A549 (cell line): Measurements from ENCODE around the gene CDC5L. TPM values are rescaled to one million over a fixed set of nuclear protein-coding genes. Genes with fewer than 3 reads are reported as not detected.
A peak's percentile ranks its signal among the peaks of the same experiment; 100 is the strongest.

Experiments
- ATAC-seq, 2 experiments: fragments of 200-7000 bp in 1 of 2; fragments of >200 bp in 1 of 2; cut with Nextera tagmentation in 1 of 2; cut with Tn5 transposase in 1 of 2; 3 replicates each; pipeline versions ENCODE4 v1.8.0 to v1.9.1; 2018 to 2020; ENCODE audit warnings: mild to moderate bottlenecking in 1 of 2, moderate library complexity in 1 of 2
- CTCF ChIA-PET: fragments of 300-600 bp; sonication (Branson Sonifier 250); formaldehyde crosslinking; extraction: SDS; loops from one replicate; lab custom pipeline; 2021; ENCODE audit warnings: antibody characterized with exemption, inconsistent platforms; lab: Yijun Ruan, JAX
- POLR2A ChIA-PET: fragments of 350-600 bp; formaldehyde crosslinking; extraction: SDS; loops from one replicate; lab custom pipeline; 2021; ENCODE audit warnings: antibody characterized with exemption, inconsistent platforms; lab: Yijun Ruan, JAX
- DNase-seq, 2 experiments: peaks; one replicate each; pipeline versions ENCODE4 v3.0.0 to v3.0.0-alpha.2; 2011 to 2016; ENCODE audit warnings: low read depth in 1 of 2, low spot score in 1 of 2
- FAIRE-seq: peaks from 2 replicates; lab custom pipeline; 2011; peaks lifted over from hg19 to GRCh38; lab: Jason Lieb, UNC
- H3K27ac ChIP-seq, 2 experiments: fragments of >200 bp; sonication (Bioruptor Twin); formaldehyde crosslinking; 3 replicates each; pipeline ENCODE4 v1.5.1; 2016 to 2017
- H3K4me1 ChIP-seq: fragments of >200 bp; sonication (Bioruptor Twin); formaldehyde crosslinking; 3 replicates; pipeline ENCODE4 v1.6.1; 2016
- H3K4me2 ChIP-seq: fragments of >200 bp; sonication (Bioruptor Twin); formaldehyde crosslinking; 3 replicates; pipeline ENCODE4 v1.6.1; 2016
- H3K4me3 ChIP-seq: fragments of >200 bp; sonication (Bioruptor Twin); formaldehyde crosslinking; 3 replicates; pipeline ENCODE4 v1.5.1; 2016
- H3K9me3 ChIP-seq: fragments of >200 bp; sonication (Bioruptor Twin); formaldehyde crosslinking; 3 replicates; pipeline ENCODE4 v1.6.1; 2016
- BCL3 ChIP-seq: fragments of >200 bp; sonication (Bioruptor Twin); formaldehyde crosslinking; IDR thresholded peaks from 3 replicates; pipeline ENCODE4 v1.6.1; 2016
- CBX2 ChIP-seq: fragments of 200-600 bp; sonication (generic); IDR thresholded peaks from 2 replicates; pipeline ENCODE4 v1.6.1; 2016; ENCODE audit warnings: low read depth, mild to moderate bottlenecking, borderline replicate concordance
- CEBPB ChIP-seq, 2 experiments: fragments of >200 bp in 1 of 2; sonication (Bioruptor Twin) in 1 of 2; formaldehyde crosslinking in 1 of 2; IDR thresholded peaks; 2 replicates each; pipeline ENCODE4 v1.6.1; 2012 to 2016
- CHD2 ChIP-seq: fragments of 150-350 bp; IDR thresholded peaks from 2 replicates; pipeline ENCODE4 v1.6.1; 2014; ENCODE audit warnings: low read length; ENCODE audit not compliant: partially characterized antibody
- CTCF ChIP-seq: fragments of >200 bp; sonication (Bioruptor Twin); formaldehyde crosslinking; IDR thresholded peaks from 3 replicates; pipeline ENCODE4 v1.5.1; 2016
- E2F6 ChIP-seq: IDR thresholded peaks from 2 replicates; pipeline ENCODE4 v1.6.1; 2012; ENCODE audit warnings: low read depth, borderline replicate concordance
- FOSB ChIP-seq: fragments of 250-450 bp; sonication (Bioruptor Pico); IDR thresholded peaks from 2 replicates; pipeline ENCODE4 v1.5.0; 2020; ENCODE audit warnings: mild to moderate bottlenecking, moderate library complexity
- FOSL2 ChIP-seq, 2 experiments: fragments of 450-650 bp in 1 of 2; fragments of >200 bp in 1 of 2; sonication (Bioruptor Twin) in 1 of 2; formaldehyde crosslinking; IDR thresholded peaks; 2 replicates each; pipeline versions ENCODE4 v1.5.0 to v1.6.1; 2016 to 2020; ENCODE audit warnings: mild to moderate bottlenecking in 1 of 2, moderate library complexity in 1 of 2
- GATA3 ChIP-seq: IDR thresholded peaks from 2 replicates; pipeline ENCODE4 v1.6.1; 2012; ENCODE audit warnings: borderline replicate concordance
- HEYL ChIP-seq: fragments of 250-450 bp; sonication (Bioruptor Pico); IDR thresholded peaks from 2 replicates; pipeline ENCODE4 v1.8.0; 2021; ENCODE audit warnings: mild to moderate bottlenecking, moderate library complexity
- HOXB13 ChIP-seq: fragments of 250-450 bp; sonication (Bioruptor Pico); IDR thresholded peaks from 2 replicates; pipeline ENCODE4 v1.5.0; 2020; ENCODE audit warnings: low read depth, mild to moderate bottlenecking, moderate library complexity
- HOXB5 ChIP-seq: fragments of 250-450 bp; sonication (Bioruptor Pico); IDR thresholded peaks from 2 replicates; pipeline ENCODE4 v1.5.0; 2020; ENCODE audit warnings: mild to moderate bottlenecking, moderate library complexity
- MAFK ChIP-seq: fragments of 450-650 bp; IDR thresholded peaks from 2 replicates; pipeline ENCODE4 v1.6.1; 2014; ENCODE audit not compliant: partially characterized antibody
- MAZ ChIP-seq: fragments of 150-350 bp; IDR thresholded peaks from 2 replicates; pipeline ENCODE4 v1.6.1; 2014; ENCODE audit warnings: antibody characterized with exemption, low read depth, low read length, borderline replicate concordance
- NR3C1 ChIP-seq: fragments of >200 bp; sonication (Bioruptor Twin); formaldehyde crosslinking; IDR thresholded peaks from 3 replicates; pipeline ENCODE4 v1.6.1; 2017
- POLR2A ChIP-seq: IDR thresholded peaks from 2 replicates; pipeline ENCODE4 v1.6.1; 2012; ENCODE audit warnings: mild to moderate bottlenecking, low read length
- RAD21 ChIP-seq, 2 experiments: fragments of >200 bp in 1 of 2; sonication (Bioruptor Twin) in 1 of 2; formaldehyde crosslinking in 1 of 2; IDR thresholded peaks in 1 of 2; conservative IDR thresholded peaks in 1 of 2; 2 replicates in 1 of 2; 3 replicates in 1 of 2; pipeline ENCODE4 v1.6.1; 2012 to 2018; ENCODE audit warnings: inconsistent platforms in 1 of 2
- REST ChIP-seq: fragments of 200-600 bp; sonication (generic); IDR thresholded peaks from 2 replicates; pipeline ENCODE4 v1.6.1; 2016; ENCODE audit warnings: antibody characterized with exemption, mild to moderate bottlenecking, moderate library complexity
- RFX5 ChIP-seq: fragments of 450-650 bp; IDR thresholded peaks from 2 replicates; pipeline ENCODE4 v1.7.1; 2014; ENCODE audit warnings: antibody characterized with exemption, mild to moderate bottlenecking, moderate library complexity
- SMC3 ChIP-seq: fragments of >200 bp; sonication (Bioruptor Twin); formaldehyde crosslinking; IDR thresholded peaks from 3 replicates; pipeline ENCODE4 v1.6.1; 2018; ENCODE audit warnings: inconsistent platforms
- WGBS: methylation state at CpG from one replicate; pipeline ENCODE4 v1.1.6; 2017; ENCODE audit errors: missing lambda C conversion rate; 5-methylcytosine and 5-hydroxymethylcytosine counted together
- polyA plus RNA-seq, 4 experiments: library from polyadenylated mRNA; depleted of rRNA in 3 of 4; stranded (reverse); fragments of >200 nt; fragmentation: RNase III in 1 of 4; extraction: RNeasy Plus Mini Kit Qiagen cat#74134 plus additional on column Dnase treatment in 1 of 4; gene quantifications; 2 replicates in 3 of 4; 3 replicates in 1 of 4; pipeline ENCODE4 v1.2.3, GENCODE V29; 2011 to 2017

Gene CDC5L
- polyA plus RNA-seq, 2 of the 4 experiments (the other 2 are of a cell fraction) = 12.8 to 20.5 TPM

- DNase-seq (no peak), ATAC-seq (no peak), FAIRE-seq (no peak)
- Histone ChIP-seq H3K4me3 (no peak overlapping the region), H3K4me1 (peaks cover 16% of the 10 kb centered on the region; the same call in 2 of the 3 replicates), H3K4me2 (no peak overlapping the region), H3K9me3 (no peaks in the 10 kb centered on the region), H3K27ac (peak overlapping the region; percentile 24 to 32; a peak in 3 of 6 replicates)
- ChIA-PET POLR2A (no interaction called here), CTCF (interaction anchor here (1.0 to 7.4 kb wide), 5 partner anchors 9 to 54 kb away, joined by 4 to 56 read pairs (median 5); no protein-coding TSS in a partner anchor)
- TF ChIP-seq GATA3 (no peak), CHD2 (no peak), NR3C1 (no peak), BCL3 (no peak), FOSB (CRISPR knock-in tag) (no peak), HEYL (CRISPR knock-in tag) (no peak), FOSL2 (IDR thresholded peaks at IDR 0.05) (no peak), FOSL2 (CRISPR knock-in tag; IDR thresholded peaks at IDR 0.05) (no peak), MAZ (no peak), POLR2A (no peak), CEBPB (IDR thresholded peaks at IDR 0.05) (no peak), RAD21 (conservative IDR thresholded peaks at IDR 0.05 in 1 of 2, IDR thresholded peaks at IDR 0.05 in 1 of 2) (no peak), HOXB13 (CRISPR knock-in tag) (no peak), MAFK (no peak), REST (no peak), RFX5 (no peak), HOXB5 (no peak)
- whole genome bisulfite sequencing = 86% methylated on average over 5 of the region's 5 CpGs
Observed at GRCh38 chr6:44454198-44454597, 66.7 kb downstream of the CDC5L start.

- 16% methylated on average over 16 of the region's 16 CpGs for WGBS
- Histone ChIP-seq H3K27ac (no peak overlapping the region), H3K9me3 (no peaks in the 10 kb centered on the region), H3K4me1 (peaks cover 16% of the 10 kb centered on the region; the same call in 2 of the 3 replicates), H3K4me2 (peak overlapping the region; percentile 63), H3K4me3 (no peak overlapping the region)
- peak; percentile 62 to 83; a peak in 4 of 6 replicates for ATAC-seq
- TF ChIP-seq SMC3 (peak; percentile 63), CBX2 (no peak), E2F6 (no peak), RAD21 (conservative IDR thresholded peaks at IDR 0.05 in 1 of 2, IDR thresholded peaks at IDR 0.05 in 1 of 2) (peak; percentile 61 to 68), HOXB13 (CRISPR knock-in tag) (no peak), CTCF (peak; percentile 68)
- peak; percentile 43 to 48 for DNase-seq
- POLR2A ChIA-PET = no interaction called here
- FAIRE-seq = no peak
- CTCF ChIA-PET = interaction anchor here (0.6 to 7.4 kb wide), 12 partner anchors 9 to 188 kb away, joined by 3 to 85 read pairs (median 4); no protein-coding TSS in a partner anchor
Observed at GRCh38 chr6:44456070-44456965, 68.8 kb downstream of the CDC5L start.
